HepG2 (cell line): ENCODE measurements around the gene ACP7. TPM values are rescaled to one million over a fixed set of nuclear protein-coding genes. Genes with fewer than 3 reads are reported as not detected.

Source experiments
- ATAC-seq: fragments of 200-7000 bp; cut with Tn5 transposase; 3 replicates; pipeline ENCODE4 v1.9.1; 2020; ENCODE audit warnings: mild to moderate bottlenecking, moderate library complexity
- BruUV-seq: library from RNA; stranded (reverse); fragments of 400-500 nt; replicated peaks from 2 replicates; lab custom pipeline; 2021; lab: Mats Ljungman, UMichigan
- CTCF ChIA-PET: fragments of 300-600 bp; formaldehyde crosslinking; extraction: SDS; loops from one replicate; lab custom pipeline; 2021; ENCODE audit warnings: low total read pairs, inconsistent platforms, low intra/inter-chr PET ratio; lab: Yijun Ruan, JAX
- POLR2A ChIA-PET: fragments of 350-600 bp; sonication (Branson Sonifier 250); formaldehyde crosslinking; loops from one replicate; lab custom pipeline; 2020; ENCODE audit warnings: antibody characterized with exemption, inconsistent platforms; lab: Yijun Ruan, JAX
- DNase-seq: peaks from one replicate; pipeline ENCODE4 v3.0.0-alpha.2; 2015; ENCODE audit warnings: low spot score
- FAIRE-seq: peaks from 3 replicates; lab custom pipeline; 2011; peaks lifted over from hg19 to GRCh38; lab: Jason Lieb, UNC
- H2AFZ ChIP-seq: one replicate; pipeline ENCODE4 v1.6.1; 2011; ENCODE audit warnings: low read length, inconsistent platforms
- H3K27ac ChIP-seq: fragments of 300-600 bp; 3 replicates; pipeline ENCODE4 v1.8.0; 2011; ENCODE audit warnings: mixed run types, mild to moderate bottlenecking, mixed read lengths, low read length, inconsistent platforms; ENCODE audit not compliant: insufficient read depth; ENCODE audit errors: extremely low read length
- H3K27me3 ChIP-seq, 2 experiments: fragments of 200-600 bp in 1 of 2; 2 replicates in 1 of 2; 3 replicates in 1 of 2; pipeline versions ENCODE4 v1.6.0 to v1.8.0; 2011; ENCODE audit warnings: low read length in 2 of 2, mild to moderate bottlenecking in 2 of 2, moderate library complexity in 2 of 2, inconsistent platforms in 1 of 2; ENCODE audit not compliant: insufficient read depth in 2 of 2, control insufficient read depth in 1 of 2
- H3K36me3 ChIP-seq, 2 experiments: fragments of 200-600 bp in 1 of 2; replicated peaks in 1 of 2; 2 replicates in 1 of 2; 3 replicates in 1 of 2; pipeline versions ENCODE4 v1.5.1 to v1.8.0; 2011; ENCODE audit warnings: low read length in 2 of 2, inconsistent platforms in 1 of 2; ENCODE audit not compliant: insufficient read depth in 2 of 2, control insufficient read depth in 1 of 2
- H3K4me1 ChIP-seq: 2 replicates; pipeline ENCODE4 v1.5.1; 2012; ENCODE audit warnings: low read length, inconsistent platforms; ENCODE audit not compliant: insufficient read depth
- H3K4me2 ChIP-seq: 2 replicates; pipeline ENCODE4 v1.6.0; 2011; ENCODE audit warnings: low read depth, low read length, inconsistent platforms
- H3K4me3 ChIP-seq, 3 experiments: fragments of 200-600 bp in 1 of 3; sonication (generic), shearing (Covaris generic) in 1 of 3; replicated peaks in 1 of 3; 2 replicates each; pipeline ENCODE4 v1.5.1; 2011 to 2016; ENCODE audit warnings: low read length in 3 of 3, inconsistent platforms in 2 of 3, low read depth in 2 of 3, mild to moderate bottlenecking in 2 of 3, control low read depth in 1 of 3, mixed read lengths in 1 of 3; ENCODE audit not compliant: insufficient read depth in 1 of 3
- H3K79me2 ChIP-seq: one replicate; pipeline ENCODE4 v1.6.1; 2011; ENCODE audit warnings: low read length, inconsistent platforms; ENCODE audit not compliant: insufficient read depth
- H3K9ac ChIP-seq: 2 replicates; pipeline ENCODE4 v1.6.0; 2011; ENCODE audit warnings: mild to moderate bottlenecking, low read depth, low read length, inconsistent platforms; ENCODE audit not compliant: insufficient read depth
- H3K9me3 ChIP-seq: 2 replicates; pipeline ENCODE4 v1.5.1; 2012; ENCODE audit warnings: mild to moderate bottlenecking, low read length
- H4K20me1 ChIP-seq: 2 replicates; pipeline ENCODE4 v1.6.0; 2011; ENCODE audit warnings: inconsistent platforms, mild to moderate bottlenecking, low read length, moderate library complexity; ENCODE audit not compliant: insufficient read depth
- GABPA ChIP-seq, 2 experiments: IDR thresholded peaks; 2 replicates each; pipeline ENCODE4 v1.6.1; 2011 to 2016; ENCODE audit warnings: low read depth in 2 of 2, low read length in 1 of 2, missing biosample characterization in 1 of 2, missing genetic modification characterization in 1 of 2
- MLXIP ChIP-seq: sonication (generic); formaldehyde crosslinking; IDR thresholded peaks from 2 replicates; pipeline ENCODE4 v1.9.0; 2021; ENCODE audit warnings: missing genetic modification reagents, borderline replicate concordance
- PITX1 ChIP-seq: sonication (generic); formaldehyde crosslinking; IDR thresholded peaks from 2 replicates; pipeline ENCODE4 v1.5.1; 2020; ENCODE audit warnings: mild to moderate bottlenecking, missing genetic modification reagents
- U2AF2 ChIP-seq: fragments of 200-400 bp; formaldehyde crosslinking; IDR thresholded peaks from 2 replicates; pipeline ENCODE4 v1.6.1; 2017; ENCODE audit warnings: low read depth, mild to moderate bottlenecking, low read length
- WGBS: methylation state at CpG from one replicate; pipeline ENCODE4 v1.1.6; 2017; ENCODE audit warnings: low lambda C conversion rate; 5-methylcytosine and 5-hydroxymethylcytosine counted together
- in situ Hi-C: cut with HindIII; loops from 2 replicates; pipeline ENCODE4 v1.10.0; 2017; ENCODE audit warnings: low pct_unique_long_range_greater_than_20kb; ENCODE audit not compliant: extremely low pct_ligation_motif_present
- intact Hi-C: fragments of 100-400 bp; cut with micrococcal nuclease; formaldehyde crosslinking; loops from one replicate; pipeline ENCODE4 v1.10.0; 2022; ENCODE audit not compliant: unreplicated experiment
- polyA plus RNA-seq, 8 experiments: library from polyadenylated mRNA; depleted of rRNA in 3 of 8; stranded (reverse) in 7 of 8; unstranded in 1 of 8; fragments of >200 nt; fragmentation: Illumina TruSeq in 4 of 8; extraction: Trizol in 4 of 8; gene quantifications; 2 replicates each; pipeline versions ENCODE4 v1.2.1 to v1.2.3, GENCODE V29; 2011 to 2016; ENCODE audit warnings: low read depth in 4 of 8, missing spikeins in 1 of 8, mixed read lengths in 1 of 8; ENCODE audit not compliant: insufficient read depth in 1 of 8
- total RNA-seq, 5 experiments: library from RNA; depleted of rRNA; stranded (reverse); fragments of >200 nt; fragmentation: Illumina TruSeq; extraction: Trizol; gene quantifications; 2 replicates each; pipeline ENCODE4 v1.2.3, GENCODE V29; 2016; ENCODE audit warnings: low read depth in 1 of 5

ACP7 gene
- total and polyA plus RNA-seq, 2 of the 13 experiments (the other 11 are each of a cell fraction or from before 2014, with no cell fraction given), result not detected

GRCh38 chr19:39082745-39083598, 1.2 kb upstream of the ACP7 start:
- ATAC-seq (no peak), FAIRE-seq (no peak), DNase-seq (no peak)
- Histone ChIP-seq H2AFZ (no peak overlapping the region), H3K4me3 (no peak overlapping the region), H3K9ac (no peak overlapping the region), H3K79me2 (no peaks in the 10 kb centered on the region), H3K4me1 (peaks cover 7% of the 10 kb centered on the region; the same call in 1 of the 2 replicates), H3K27me3 (peaks cover 3 to 27% of the 10 kb centered on the region in 2 experiments), H4K20me1 (no peaks in the 10 kb centered on the region), H3K9me3 (no peaks in the 10 kb centered on the region), H3K4me2 (no peak overlapping the region), H3K36me3 (no peaks in the 10 kb centered on the region), H3K27ac (no peak overlapping the region)
- in situ Hi-C loops, result no loop called here
- ChIA-PET CTCF (no interaction called here), POLR2A (no interaction called here)
- intact Hi-C loops, result no loop called here
- TF ChIP-seq MLXIP (CRISPR knock-in tag) (no peak), GABPA (IDR thresholded peaks at IDR 0.05; ENCODE audit: low read depth, low read length) (no peak), GABPA (CRISPR knock-in tag; IDR thresholded peaks at IDR 0.05; ENCODE audit: low read depth) (no peak), U2AF2 (no peak), PITX1 (CRISPR knock-in tag) (no peak)
- WGBS, result 24% methylated on average over 14 of the region's 15 CpGs
- no TSS peak for BruUV-seq
